DMS153 treated with DMSO at 0.1 percent for 48 hours (cell line): ENCODE data around the gene C12orf42.
"Not testable (repeated sequence)": the region's sequence is repeated elsewhere in the genome, so short reads cannot be mapped to it uniquely, and the experiment has no call there.

ENCODE experiments used
- DNase-seq: peaks from one replicate; lab custom pipeline; 2025; ENCODE audit not compliant: unreplicated experiment; lab: John Stamatoyannopoulos, UW

Gene C12orf42

GRCh38 chr12:103498990-103499389 is 3.2 kb upstream of the C12orf42 start:
- DNase-seq, result no peak

GRCh38 chr12:103494734-103495468 is 867 bp downstream of the C12orf42 start:
- peak; percentile 79 for DNase-seq

- no peak for DNase-seq
Observed at GRCh38 chr12:103494051-103494733, 1.6 kb downstream of the C12orf42 start.

- DNase-seq, result no peak
Observed at GRCh38 chr12:103493199-103493598, 2.6 kb downstream of the C12orf42 start.

- DNase-seq, result no peak
Observed at GRCh38 chr12:103482365-103482764, 13.4 kb downstream of the C12orf42 start.

- no peak for DNase-seq
Observed at GRCh38 chr12:103475073-103475472, 20.7 kb downstream of the C12orf42 start.

- no peak for DNase-seq
Observed at GRCh38 chr12:103470664-103471063, 25.1 kb downstream of the C12orf42 start.

- DNase-seq, result no peak
Observed at GRCh38 chr12:103469719-103470118, 26.0 kb downstream of the C12orf42 start.

GRCh38 chr12:103468837-103469236 is 26.9 kb downstream of the C12orf42 start:
- DNase-seq, result no peak

- no peak for DNase-seq
Observed at GRCh38 chr12:103462675-103463074, 33.1 kb downstream of the C12orf42 start.

GRCh38 chr12:103457471-103457870 is 38.3 kb downstream of the C12orf42 start:
- DNase-seq, result no peak

- no peak for DNase-seq
Observed at GRCh38 chr12:103456006-103456405, 39.8 kb downstream of the C12orf42 start.

- DNase-seq, result no peak
Observed at GRCh38 chr12:103455020-103455763, 40.6 kb downstream of the C12orf42 start.

- DNase-seq, result no peak
Observed at GRCh38 chr12:103444983-103445382, 50.8 kb downstream of the C12orf42 start.

- DNase-seq, result no peak
Observed at GRCh38 chr12:103442822-103443221, 52.9 kb downstream of the C12orf42 start.

GRCh38 chr12:103442182-103442555 is 53.6 kb downstream of the C12orf42 start:
- DNase-seq, result no peak

- no peak for DNase-seq
Observed at GRCh38 chr12:103441437-103442181, 54.2 kb downstream of the C12orf42 start.

- not testable (repeated sequence) for DNase-seq
Observed at GRCh38 chr12:103434165-103435105, 61.3 kb downstream of the C12orf42 start.

- no peak for DNase-seq
Observed at GRCh38 chr12:103431950-103432349, 63.8 kb downstream of the C12orf42 start.

GRCh38 chr12:103431387-103431786 is 64.4 kb downstream of the C12orf42 start:
- DNase-seq, result no peak
